Measurements from ENCODE around the gene CNTNAP2.

DNA sequence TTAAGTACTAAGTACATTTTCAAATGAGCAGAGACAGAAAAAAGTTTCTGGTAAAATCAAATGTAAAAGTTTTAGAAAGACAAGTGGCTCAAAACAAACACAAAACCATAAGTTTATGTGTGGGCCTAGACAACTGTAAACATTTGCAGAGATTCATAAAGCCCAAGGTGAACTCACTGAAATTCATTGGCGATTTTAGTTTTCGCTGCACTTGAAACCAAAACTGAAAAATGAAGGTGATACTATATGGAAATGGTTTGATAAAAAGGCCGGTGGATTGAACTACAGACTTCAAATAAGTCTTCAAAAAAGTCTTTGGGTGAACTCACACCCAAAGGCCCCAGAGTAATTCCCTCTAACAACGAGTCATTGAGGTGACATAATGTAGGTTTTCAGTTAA is 1289.0 kb downstream of the CNTNAP2 start:
- TF ChIP-seq POLR2A (IDR thresholded peaks at IDR 0.05; ENCODE audit: low read length) (no peak), GATA1 (IDR thresholded peaks at IDR 0.05; ENCODE audit: low read depth, low read length) (no peak)
